ENCODE data around the gene ZNF687. TPM values are rescaled to one million over a fixed set of nuclear protein-coding genes. Genes with fewer than 3 reads are reported as not detected.

ZNF687 gene
- polyA plus RNA-seq, 3 donors: 4.9 to 10.0 (median 7.5) TPM

DNA sequence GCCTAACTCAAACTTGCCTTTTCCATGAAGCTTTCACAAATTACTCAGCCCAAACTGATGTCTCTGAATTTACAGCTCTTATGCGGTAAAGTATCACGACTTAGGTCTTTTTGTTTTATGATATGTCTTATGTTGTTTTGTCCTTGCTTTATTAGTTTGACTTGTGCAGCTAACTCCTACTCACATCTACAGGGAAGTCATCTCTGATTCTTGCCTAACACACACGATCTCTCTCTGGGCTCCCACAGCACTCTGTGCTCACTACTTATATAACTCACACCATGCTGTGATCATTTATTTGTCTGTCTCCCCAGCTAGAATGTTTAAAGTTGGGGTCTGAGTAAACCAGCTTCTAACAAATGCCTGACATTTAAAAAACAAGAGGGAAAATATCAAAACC, 54.5 kb downstream of the ZNF687 start:
- 78 to 94% (median 91%) methylated on average over 3 of the region's 3 CpGs for WGBS, 3 donors
- H3K27ac ChIP-seq (ENCODE audit: low read depth, low read length): no peak overlapping the region

DNA sequence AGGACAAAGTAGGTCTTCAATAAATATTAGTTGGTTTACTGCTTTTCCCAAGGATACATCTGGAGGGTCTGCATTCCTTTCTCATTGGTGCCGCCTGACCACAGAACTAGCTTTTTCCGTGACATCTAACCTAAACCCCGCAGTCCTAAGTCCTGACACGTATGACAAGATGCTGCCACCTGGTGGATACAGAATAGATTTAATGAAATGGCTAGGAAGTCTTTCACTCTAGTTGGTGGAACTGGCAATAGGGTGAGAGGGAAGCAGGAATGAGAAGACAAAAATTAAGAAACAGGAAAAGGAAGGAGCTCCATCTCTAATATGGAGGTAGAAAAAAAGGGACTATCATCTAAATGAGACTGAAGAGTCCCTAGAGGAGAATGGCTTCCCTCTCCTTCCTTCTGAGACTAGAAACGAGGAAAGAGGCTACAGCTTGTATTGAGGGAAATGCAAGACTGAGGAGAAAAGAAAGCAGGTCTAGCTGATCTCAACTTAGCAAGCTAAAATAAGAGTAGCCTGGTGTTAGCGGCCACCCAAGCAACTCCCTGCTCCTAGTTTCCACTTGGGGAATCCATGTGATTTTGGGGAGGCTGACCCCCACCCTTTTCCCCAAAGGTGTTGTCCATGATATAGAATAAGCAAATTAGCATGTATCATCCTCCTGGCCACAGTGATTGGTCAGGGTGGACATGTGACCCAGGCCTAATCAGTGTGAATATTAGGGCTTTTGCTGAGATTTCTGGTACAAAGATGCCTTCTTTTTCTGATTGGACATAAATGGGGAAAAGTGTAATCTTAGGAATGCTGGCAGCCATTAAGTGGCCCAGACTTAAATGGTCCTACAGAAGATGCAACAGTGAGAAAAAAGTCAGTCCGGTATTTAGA, 59.0 kb downstream of the ZNF687 start:
- H3K27ac ChIP-seq (ENCODE audit: low read depth, low read length): no peak overlapping the region
- WGBS, 3 donors: 30 to 36% (median 32%) methylated on average over 7 of the region's 7 CpGs

Other genes starting within 250 kb of the ZNF687 start
- 1 to 10 TPM in 1 of 3 donors, under 1 TPM in 2; 0.16 to 1.1 (median 0.34) TPM for gene BNIPL, start 245.7 kb upstream of the ZNF687 start, polyA plus RNA-seq
- gene C1orf56, start 234.5 kb upstream of the ZNF687 start, polyA plus RNA-seq: 1 to 10 TPM; 1.8 to 5.0 (median 3.9) TPM
- 10 to 100 TPM; 25.9 to 72.3 (median 64.3) TPM for gene CDC42SE1, start 222.7 kb upstream of the ZNF687 start, polyA plus RNA-seq
- gene MLLT11, start 221.9 kb upstream of the ZNF687 start, polyA plus RNA-seq: 1 to 10 TPM in 2 of 3 donors, under 1 TPM in 1; 0.38 to 7.2 (median 1.8) TPM
- 10 to 100 TPM in 1 of 3 donors, 1 to 10 TPM in 2; 3.0 to 12.4 (median 8.3) TPM for gene GABPB2, start 211.5 kb upstream of the ZNF687 start, polyA plus RNA-seq
- gene SEMA6C, start 135.7 kb upstream of the ZNF687 start, polyA plus RNA-seq: 10 to 100 TPM in 1 of 3 donors, 1 to 10 TPM in 2; 3.3 to 22.9 (median 6.7) TPM
- gene TNFAIP8L2, start 125.7 kb upstream of the ZNF687 start, polyA plus RNA-seq: 10 to 100 TPM in 1 of 3 donors, 1 to 10 TPM in 2; 1.4 to 20.4 (median 5.8) TPM
- 1 to 10 TPM; 3.3 to 5.3 (median 3.9) TPM for gene LYSMD1, start 116.4 kb upstream of the ZNF687 start, polyA plus RNA-seq
- 10 to 100 TPM; 16.7 to 39.8 (median 29.7) TPM for gene SCNM1, start 116.2 kb upstream of the ZNF687 start, polyA plus RNA-seq
- under 1 TPM; 0.16 to 0.62 (median 0.56) TPM for gene TMOD4, start 106.3 kb upstream of the ZNF687 start, polyA plus RNA-seq
- gene VPS72, start 92.1 kb upstream of the ZNF687 start, polyA plus RNA-seq: 10 to 100 TPM; 19.9 to 34.8 (median 26.3) TPM
- 10 to 100 TPM in 2 of 3 donors, 1 to 10 TPM in 1; 6.9 to 28.8 (median 25.1) TPM for gene PIP5K1A, start 83.7 kb upstream of the ZNF687 start, polyA plus RNA-seq
- gene PSMD4, start 27.6 kb upstream of the ZNF687 start, polyA plus RNA-seq: 100 to 1,000 TPM; 115 to 142 (median 130) TPM
- 10 to 100 TPM; 24.5 to 55.2 (median 46.7) TPM for gene PI4KB, start 45.1 kb downstream of the ZNF687 start, polyA plus RNA-seq
- 10 to 100 TPM in 2 of 3 donors, 1 to 10 TPM in 1; 5.7 to 20.2 (median 16.9) TPM for gene RFX5, start 65.0 kb downstream of the ZNF687 start, polyA plus RNA-seq
- gene SELENBP1, start 90.4 kb downstream of the ZNF687 start, polyA plus RNA-seq: 100 to 1,000 TPM in 2 of 3 donors, 10 to 100 TPM in 1; 36.3 to 141 (median 141) TPM
- 100 to 1,000 TPM; 145 to 348 (median 335) TPM for gene PSMB4, start 117.3 kb downstream of the ZNF687 start, polyA plus RNA-seq
- 10 to 100 TPM; 10.8 to 17.6 (median 16.8) TPM for gene POGZ, start 177.2 kb downstream of the ZNF687 start, polyA plus RNA-seq
- 10 to 100 TPM in 1 of 3 donors, 1 to 10 TPM in 2; 2.0 to 28.7 (median 2.1) TPM for gene CGN, start 229.1 kb downstream of the ZNF687 start, polyA plus RNA-seq